ENCODE data around the gene UGT2B10.
"Not testable (repeated sequence)": the region's sequence is repeated elsewhere in the genome, so short reads cannot be mapped to it uniquely, and the experiment has no call there.

UGT2B10 gene

DNA sequence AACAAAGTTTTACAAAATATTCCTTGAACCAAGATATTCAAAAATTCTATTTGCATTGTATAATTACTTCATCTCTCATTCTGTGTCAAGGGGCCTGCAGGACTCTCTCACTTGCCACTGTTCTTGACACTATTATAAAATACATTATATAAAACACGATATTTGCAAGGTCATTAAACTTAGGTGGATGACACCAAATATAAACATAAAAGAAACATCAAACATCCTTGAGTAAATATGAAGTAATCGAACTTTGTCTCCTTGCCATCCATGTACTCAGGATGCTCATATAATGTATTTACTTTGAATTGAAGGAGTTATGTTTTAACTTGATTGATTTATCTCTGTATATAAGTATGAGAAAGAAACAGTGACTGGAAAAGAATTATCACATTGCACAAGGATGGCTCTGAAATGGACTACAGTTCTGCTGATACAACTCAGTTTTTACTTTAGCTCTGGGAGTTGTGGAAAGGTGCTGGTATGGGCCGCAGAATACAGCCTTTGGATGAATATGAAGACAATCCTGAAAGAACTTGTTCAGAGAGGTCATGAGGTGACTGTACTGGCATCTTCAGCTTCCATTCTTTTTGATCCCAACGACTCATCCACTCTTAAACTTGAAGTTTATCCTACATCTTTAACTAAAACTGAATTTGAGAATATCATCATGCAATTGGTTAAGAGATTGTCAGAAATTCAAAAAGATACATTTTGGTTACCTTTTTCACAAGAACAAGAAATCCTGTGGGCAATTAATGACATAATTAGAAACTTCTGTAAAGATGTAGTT lies at the start of gene UGT2B10:
UGT2B10 (plus strand) TSS at position 378 of the 793 bp plus-strand sequence; CDS start at position 404, 26 bp downstream.
- not testable (repeated sequence) for DNase-seq

DNA sequence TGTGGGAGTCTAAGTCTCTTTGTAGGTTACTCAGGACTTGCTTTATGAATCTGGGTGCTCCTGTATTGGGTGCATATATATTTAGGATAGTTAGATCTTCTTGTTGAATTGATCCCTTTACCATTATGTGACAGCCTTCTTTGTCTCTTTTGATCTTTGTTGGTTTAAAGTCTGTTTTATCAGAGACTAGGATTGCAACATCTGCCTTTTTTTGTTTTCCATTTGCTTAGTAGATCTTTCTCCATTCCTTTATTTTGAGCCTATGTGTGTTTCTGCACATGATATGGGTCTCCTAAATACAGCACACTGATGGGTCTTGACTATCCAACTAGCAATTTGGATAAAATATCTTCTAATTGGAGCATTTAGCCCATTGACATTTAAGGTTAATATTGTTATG lies 44.0 kb upstream of the UGT2B10 start:
- not testable (repeated sequence) for DNase-seq

DNA sequence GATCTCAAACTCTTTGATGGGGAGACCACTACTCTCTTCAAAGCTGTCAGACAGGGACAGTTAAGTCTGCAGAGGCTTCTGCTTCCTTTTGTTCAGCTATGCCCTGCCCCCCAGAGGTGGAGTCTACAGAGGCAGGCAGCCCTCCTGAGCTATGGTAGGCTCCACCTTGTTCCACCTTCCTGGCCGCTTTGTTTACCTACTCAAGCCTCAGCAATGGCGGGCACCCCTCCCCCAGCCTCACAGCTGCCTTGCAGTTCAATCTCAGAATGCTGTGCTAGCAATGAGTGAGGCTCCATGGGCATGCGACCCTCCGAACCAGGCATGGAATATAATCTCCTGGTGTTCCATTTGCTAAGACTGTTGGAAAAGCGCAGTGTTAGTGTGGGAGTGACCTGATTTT lies 42.1 kb upstream of the UGT2B10 start:
- no peak for DNase-seq

DNA sequence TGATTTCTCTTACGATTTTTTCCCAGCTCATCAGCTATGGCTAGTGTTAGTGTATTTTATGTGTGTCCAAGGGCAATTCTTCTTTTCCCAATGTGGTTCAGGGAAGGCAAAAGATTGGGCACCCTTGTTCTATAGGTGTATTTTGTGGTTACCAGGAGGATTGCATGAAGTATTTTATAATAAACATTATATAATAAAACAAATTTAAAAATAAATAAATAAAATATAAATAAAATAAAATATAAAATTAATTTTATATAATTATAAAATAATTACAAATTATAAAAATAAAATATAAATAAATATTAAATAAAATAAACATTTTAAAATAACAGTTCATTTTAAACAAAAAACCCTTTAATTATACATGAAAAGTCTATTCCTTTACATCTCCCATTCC lies 35.6 kb upstream of the UGT2B10 start:
- no peak for DNase-seq

GRCh38 chr4:68797048-68797447 lies 18.7 kb upstream of the UGT2B10 start:
- DNase-seq = no peak

- DNase-seq = no peak
Observed at GRCh38 chr4:68797618-68798017, 18.2 kb upstream of the UGT2B10 start.

- no peak for DNase-seq
Observed at GRCh38 chr4:68803013-68803412, 12.8 kb upstream of the UGT2B10 start.

- DNase-seq = no peak
Observed at GRCh38 chr4:68808060-68808459, 7.7 kb upstream of the UGT2B10 start.

- DNase-seq = no peak
Observed at GRCh38 chr4:68810919-68811318, 4.9 kb upstream of the UGT2B10 start.

DNA sequence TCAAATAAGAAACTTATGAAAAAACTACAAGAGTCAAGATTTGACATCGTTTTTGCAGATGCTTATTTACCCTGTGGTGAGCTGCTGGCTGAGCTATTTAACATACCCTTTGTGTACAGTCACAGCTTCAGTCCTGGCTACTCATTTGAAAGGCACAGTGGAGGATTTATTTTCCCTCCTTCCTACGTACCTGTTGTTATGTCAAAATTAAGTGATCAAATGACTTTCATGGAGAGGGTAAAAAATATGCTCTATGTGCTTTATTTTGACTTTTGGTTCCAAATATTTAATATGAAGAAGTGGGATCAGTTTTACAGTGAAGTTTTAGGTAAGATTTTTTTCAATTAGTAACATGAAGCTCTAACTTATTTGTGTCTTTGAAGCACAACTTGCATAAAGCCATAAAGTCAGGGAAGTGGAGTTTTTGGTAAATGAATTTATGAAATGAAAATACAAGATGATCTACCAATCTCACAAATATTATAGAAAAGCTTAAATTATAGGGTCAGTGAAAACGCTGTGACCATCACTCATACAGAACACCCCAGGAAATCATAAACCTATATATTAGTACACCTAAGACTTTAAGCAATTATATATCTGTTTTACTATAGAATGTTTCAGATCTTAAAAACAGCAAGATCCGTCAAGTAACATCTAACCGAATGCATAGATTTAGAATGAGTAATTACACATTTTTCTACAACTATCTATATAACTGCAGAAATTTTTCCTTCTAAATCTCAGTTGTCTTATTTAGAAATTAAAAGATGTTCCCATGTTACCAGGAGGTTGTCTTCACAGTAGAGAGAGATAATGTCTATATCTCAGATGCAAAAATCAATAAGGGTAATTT lies 844 bp downstream of the UGT2B10 start:
- DNase-seq = not testable (repeated sequence)

- DNase-seq = no peak
Observed at GRCh38 chr4:68817386-68817785, 1.6 kb downstream of the UGT2B10 start.

GRCh38 chr4:68818030-68818462 lies 2.3 kb downstream of the UGT2B10 start:
- not testable (repeated sequence) for DNase-seq

GRCh38 chr4:68831642-68832041 lies 15.8 kb downstream of the UGT2B10 start:
- DNase-seq = no peak

DNA sequence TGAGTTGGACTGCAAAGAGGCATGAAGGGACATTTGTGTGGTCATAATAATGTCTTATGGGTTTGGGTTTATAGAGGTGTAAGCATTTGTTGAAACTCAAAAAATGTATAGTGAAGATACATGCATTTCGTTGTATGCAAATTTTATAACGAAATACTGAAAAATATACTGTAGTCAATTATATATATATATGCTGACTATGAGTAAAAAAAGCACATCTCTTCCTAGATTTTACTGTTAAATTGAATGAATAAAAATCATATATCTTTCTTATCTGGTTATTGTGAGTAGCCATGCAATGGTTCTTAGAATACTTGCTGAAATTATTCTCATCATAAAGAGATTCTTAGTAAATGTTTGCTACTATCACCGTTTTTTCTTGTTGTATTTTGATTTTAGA lies 34.5 kb downstream of the UGT2B10 start:
- DNase-seq = no peak

- DNase-seq = no peak
Observed at GRCh38 chr4:68855771-68856170, 40.0 kb downstream of the UGT2B10 start.

DNA sequence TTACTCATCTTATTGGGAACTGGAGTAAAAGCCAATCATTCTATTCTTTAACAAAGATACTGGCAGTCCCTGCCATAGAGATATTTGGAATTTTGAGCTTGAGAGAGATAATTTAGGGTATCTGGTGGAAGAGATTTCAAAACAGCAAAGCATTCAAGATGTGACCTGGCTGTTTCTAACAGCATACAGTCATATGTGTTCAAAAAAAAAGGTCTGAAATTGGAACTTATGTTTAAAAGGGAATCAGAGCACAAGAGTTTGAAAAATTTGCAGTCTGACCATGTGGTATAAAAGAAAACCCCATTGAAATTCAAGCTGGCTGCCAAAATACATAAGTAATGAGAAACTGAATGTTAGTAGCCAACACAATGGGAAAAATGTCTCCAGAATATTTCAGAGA lies 42.2 kb downstream of the UGT2B10 start:
- DNase-seq = no peak

DNA sequence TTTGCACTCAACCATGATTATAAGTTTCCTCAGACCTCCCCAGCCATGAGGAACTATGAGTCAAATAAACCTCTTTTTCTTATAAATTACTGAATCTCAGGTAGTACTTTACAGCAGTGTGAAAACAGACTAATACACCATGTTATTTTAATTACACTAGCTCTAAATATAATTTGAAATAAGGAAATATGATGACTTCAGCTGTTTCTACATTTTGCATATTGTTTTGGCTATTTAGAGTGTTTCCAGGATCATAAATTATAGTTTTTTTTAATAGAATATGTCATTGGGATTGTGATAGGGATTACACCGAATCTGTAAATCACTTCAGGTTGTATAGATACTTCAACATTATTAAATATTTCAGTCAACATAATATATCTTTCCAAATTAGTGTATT lies 43.9 kb downstream of the UGT2B10 start:
- DNase-seq = no peak

- DNase-seq = no peak
Observed at GRCh38 chr4:68861057-68861456, 45.3 kb downstream of the UGT2B10 start.

- DNase-seq = no peak
Observed at GRCh38 chr4:68864438-68865187, 48.8 kb downstream of the UGT2B10 start.

DNA sequence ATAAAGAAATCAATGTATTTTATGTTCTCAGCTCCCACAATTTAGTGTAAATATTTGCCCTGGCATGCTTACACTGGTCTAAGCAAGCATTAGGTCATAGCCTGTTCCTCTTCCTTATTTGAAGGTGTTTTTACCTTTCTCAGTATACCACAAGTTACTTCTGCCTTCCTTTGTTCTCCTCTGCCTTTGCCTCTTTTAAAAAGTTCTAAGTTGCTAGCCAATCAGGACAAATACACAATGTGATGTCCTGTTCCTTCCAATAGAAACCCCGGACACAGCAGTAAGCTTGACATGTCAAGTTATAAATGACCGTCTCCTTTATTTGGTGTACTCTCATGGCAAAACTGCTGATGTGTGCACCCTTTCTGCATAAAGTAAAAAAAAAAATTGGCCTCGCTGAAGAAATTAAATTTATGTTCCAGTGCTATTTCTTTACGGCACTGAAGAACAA lies 49.4 kb downstream of the UGT2B10 start:
- no peak for DNase-seq

GRCh38 chr4:68865760-68866159 lies 50.0 kb downstream of the UGT2B10 start:
- DNase-seq = no peak

DNA sequence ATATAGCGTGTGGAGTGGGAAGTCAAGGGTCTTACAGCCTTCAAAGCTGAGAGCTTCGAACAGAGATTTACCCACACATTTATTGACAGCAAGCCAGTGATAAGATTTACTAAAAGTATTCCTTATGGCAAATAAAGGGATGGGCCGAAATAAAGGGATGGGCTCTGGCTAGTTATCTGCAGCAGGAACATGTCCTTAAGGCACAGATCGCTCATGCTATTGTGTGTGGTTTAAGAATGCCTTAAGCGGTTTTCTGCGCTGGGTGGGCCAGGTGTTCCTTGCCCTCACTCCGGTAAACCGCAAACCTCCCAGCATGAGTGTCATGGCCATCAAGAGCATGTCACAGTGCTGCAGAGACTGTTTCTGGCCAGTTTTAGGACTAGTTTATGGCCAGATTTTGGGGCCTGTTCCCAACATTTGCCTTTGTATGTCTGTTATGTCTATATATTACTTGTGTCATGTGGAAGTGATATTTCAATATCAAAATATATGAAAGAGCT lies 53.5 kb downstream of the UGT2B10 start:
- DNase-seq = no peak

All from NCI-H2081 treated with DMSO at 0.1 percent for 48 hours (cell line).